HFFc6 (cell line): ENCODE results near the gene GJD3. TPM values are rescaled to one million over a fixed set of nuclear protein-coding genes. Genes with fewer than 3 reads are reported as not detected.

ENCODE experiments used
- DNase-seq: peaks from one replicate; pipeline ENCODE4 v3.0.0-alpha.2; 2018
- H3K27ac Mint-ChIP-seq: 2 replicates; pipeline ENCODE4 v1.8.0; 2020; ENCODE audit warnings: mild to moderate bottlenecking, mixed read lengths
- H3K27me3 Mint-ChIP-seq: 2 replicates; pipeline ENCODE4 v1.8.0; 2021; ENCODE audit warnings: mild to moderate bottlenecking, moderate library complexity, mixed read lengths; ENCODE audit not compliant: insufficient read depth
- H3K36me3 Mint-ChIP-seq: 2 replicates; pipeline ENCODE4 v1.8.0; 2021; ENCODE audit warnings: low read depth, mixed read lengths
- H3K4me1 Mint-ChIP-seq: 2 replicates; pipeline ENCODE4 v1.8.0; 2020; ENCODE audit warnings: low read depth, mixed read lengths
- H3K4me3 Mint-ChIP-seq: 2 replicates; pipeline ENCODE4 v1.8.0; 2020; ENCODE audit warnings: mild to moderate bottlenecking, moderate library complexity, mixed read lengths
- H3K9me3 Mint-ChIP-seq: 2 replicates; pipeline ENCODE4 v1.8.0; 2020; ENCODE audit warnings: mild to moderate bottlenecking, mixed read lengths
- CTCF ChIP-seq: fragments of 200-600 bp; sonication (generic); IDR thresholded peaks from 2 replicates; pipeline ENCODE4 v1.5.0; 2021; ENCODE audit warnings: antibody characterized with exemption, mild to moderate bottlenecking
- total RNA-seq, 6 experiments: library from RNA; stranded (reverse); fragmentation: NEBNext Ultra II Directional; extraction: Animal tissue kit (Norgen Biotek cat#: 25700); gene quantifications; 2 replicates in 1 of 6; 3 replicates in 5 of 6; pipeline ENCODE4 v1.2.3, GENCODE V29; 2021

GJD3 gene
- total RNA-seq, 6 experiments from 2014 or later, result 0.36 to 1.4 (median 0.81) TPM

- no peak overlapping the region for H3K4me3 Mint-ChIP-seq
- DNase-seq, result no peak
- no peak for TF ChIP-seq CTCF
- no peaks in the 10 kb centered on the region for H3K9me3 Mint-ChIP-seq
- H3K27me3 Mint-ChIP-seq, result no peaks in the 10 kb centered on the region; the same call in none of the 2 replicates
- peak overlapping the region; percentile 51; the same call in 1 of the 2 replicates for H3K27ac Mint-ChIP-seq
- H3K36me3 Mint-ChIP-seq, result 0 out of 2 replicates have a peak, but pooled peaks cover 8% of the 10 kb centered on the region
- peaks cover 18% of the 10 kb centered on the region for H3K4me1 Mint-ChIP-seq
Measured at GRCh38 chr17:40315206-40315605, 49.3 kb downstream of the GJD3 start.

- no peaks in the 10 kb centered on the region; the same call in none of the 2 replicates for H3K27me3 Mint-ChIP-seq
- H3K4me3 Mint-ChIP-seq, result peak overlapping the region; percentile 70
- H3K9me3 Mint-ChIP-seq, result no peaks in the 10 kb centered on the region
- TF ChIP-seq CTCF, result peak; percentile 53
- peaks cover 11% of the 10 kb centered on the region for H3K4me1 Mint-ChIP-seq
- 0 out of 2 replicates have a peak, but pooled peaks cover 8% of the 10 kb centered on the region for H3K36me3 Mint-ChIP-seq
- peak overlapping the region; percentile 80 for H3K27ac Mint-ChIP-seq
- DNase-seq, result peak; percentile 95
Measured at GRCh38 chr17:40314584-40314956, 50.0 kb downstream of the GJD3 start.

GRCh38 chr17:40313668-40314583 lies 50.6 kb downstream of the GJD3 start:
- DNase-seq, result no peak
- H3K4me3 Mint-ChIP-seq, result peak overlapping the region; percentile 70; the same call in 1 of the 2 replicates
- H3K27ac Mint-ChIP-seq, result peak overlapping the region; percentile 80
- H3K36me3 Mint-ChIP-seq, result 0 out of 2 replicates have a peak, but pooled peaks cover 6% of the 10 kb centered on the region
- no peaks in the 10 kb centered on the region for H3K9me3 Mint-ChIP-seq
- no peaks in the 10 kb centered on the region; the same call in none of the 2 replicates for H3K27me3 Mint-ChIP-seq
- no peak for TF ChIP-seq CTCF
- peaks cover 5% of the 10 kb centered on the region for H3K4me1 Mint-ChIP-seq

Other genes starting within 250 kb of the GJD3 start
- gene MSL1, start 242.8 kb downstream of the GJD3 start, total RNA-seq, result 10 to 100 TPM; 61.2 to 67.8 (median 65.5) TPM
- gene CASC3, start 224.2 kb downstream of the GJD3 start, total RNA-seq, result 10 to 100 TPM; 49.5 to 67.7 (median 62.0) TPM
- gene RAPGEFL1, start 187.3 kb downstream of the GJD3 start, total RNA-seq, result 1 to 10 TPM; 1.5 to 2.2 (median 1.8) TPM
- 10 to 100 TPM; 24.8 to 33.5 (median 29.8) TPM for gene WIPF2, start 145.4 kb downstream of the GJD3 start, total RNA-seq
- gene CDC6, start 76.9 kb downstream of the GJD3 start, total RNA-seq, result 10 to 100 TPM; 16.9 to 36.0 (median 31.5) TPM
- 10 to 100 TPM; 27.1 to 32.2 (median 28.8) TPM for gene RARA, start 55.6 kb downstream of the GJD3 start, total RNA-seq
- gene TOP2A, start 53.2 kb upstream of the GJD3 start, total RNA-seq, result 100 to 1,000 TPM in 5 of 6 experiments, 10 to 100 TPM in 1; 73.2 to 170 (median 150) TPM
- gene IGFBP4, start 78.7 kb upstream of the GJD3 start, total RNA-seq, result 100 to 1,000 TPM; 575 to 816 (median 659) TPM
- under 1 TPM in 1 of 6 experiments, not detected in 5; 0.17 TPM for gene TNS4, start 136.9 kb upstream of the GJD3 start, total RNA-seq
- gene CCR7, start 200.7 kb upstream of the GJD3 start, total RNA-seq, result not detected